Measurements from ENCODE around the gene SOHLH1.

Gene SOHLH1, protein sequence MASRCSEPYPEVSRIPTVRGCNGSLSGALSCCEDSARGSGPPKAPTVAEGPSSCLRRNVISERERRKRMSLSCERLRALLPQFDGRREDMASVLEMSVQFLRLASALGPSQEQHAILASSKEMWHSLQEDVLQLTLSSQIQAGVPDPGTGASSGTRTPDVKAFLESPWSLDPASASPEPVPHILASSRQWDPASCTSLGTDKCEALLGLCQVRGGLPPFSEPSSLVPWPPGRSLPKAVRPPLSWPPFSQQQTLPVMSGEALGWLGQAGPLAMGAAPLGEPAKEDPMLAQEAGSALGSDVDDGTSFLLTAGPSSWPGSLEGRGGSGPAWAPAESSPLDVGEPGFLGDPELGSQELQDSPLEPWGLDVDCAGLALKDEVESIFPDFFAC

DNA sequence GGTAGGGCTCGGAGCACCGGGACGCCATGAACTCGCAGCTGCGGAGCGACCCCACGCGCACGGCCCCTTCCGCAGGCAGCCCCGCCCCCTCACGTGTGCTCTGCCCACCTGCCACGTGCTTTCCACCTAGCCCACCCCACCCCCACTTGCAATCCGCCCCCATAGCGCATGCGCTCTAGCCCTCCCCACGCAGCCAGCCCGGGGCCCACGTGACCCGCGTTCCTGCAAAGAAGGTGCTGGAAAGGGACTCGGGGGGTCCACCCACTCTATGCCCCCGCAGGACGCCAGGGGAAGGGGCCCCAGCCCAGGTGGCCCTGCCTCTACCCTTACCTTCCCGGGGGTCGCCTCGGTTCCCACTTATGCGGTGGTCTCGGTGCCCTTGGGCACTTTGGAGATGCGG lies at the start of gene SOHLH1:
Gene SOHLH1, minus strand, starts transcription at position 42 of the 400 bp plus-strand sequence. Its CDS starts 14 bp downstream, at position 28.
- Mint-ChIP-seq H3K4me3 (no peak within 1 kb of the TSS), H3K4me1 (ENCODE audit: low read depth) (no peaks in the 10 kb centered on the region), H3K9me3 (no peaks in the 10 kb centered on the region), H3K27me3 (ENCODE audit: low read depth) (no peaks in the 10 kb centered on the region), H3K27ac (no peak within 1 kb of the TSS), H3K36me3 (ENCODE audit: low read depth) (no peaks in the 10 kb centered on the region)

DNA sequence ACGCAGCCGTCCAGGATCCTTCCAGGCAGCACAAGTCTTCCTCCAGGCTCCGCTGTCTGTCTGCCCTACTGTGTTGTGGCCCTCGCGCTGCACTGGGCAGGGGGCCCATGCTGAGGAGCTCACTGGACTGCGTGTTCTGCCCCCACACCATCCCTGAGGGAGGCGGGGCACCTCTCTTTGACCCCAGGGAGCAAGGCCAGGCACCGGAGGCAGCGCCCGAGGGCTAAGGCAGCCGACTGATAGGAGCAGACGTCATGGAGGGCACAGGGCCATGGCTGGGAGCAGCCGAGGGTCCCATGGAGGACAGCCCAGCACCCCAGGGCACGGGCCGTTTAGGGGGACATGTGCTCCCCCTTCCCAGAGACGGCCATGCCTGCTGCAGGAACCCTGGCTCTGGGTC lies 49.4 kb upstream of the SOHLH1 start:
- no peaks in the 10 kb centered on the region for H3K27me3 Mint-ChIP-seq (ENCODE audit: low read depth)
- H3K36me3 Mint-ChIP-seq (ENCODE audit: low read depth): no peaks in the 10 kb centered on the region
- H3K27ac Mint-ChIP-seq: no peak overlapping the region
- H3K4me3 Mint-ChIP-seq: no peak overlapping the region
- no peaks in the 10 kb centered on the region for H3K4me1 Mint-ChIP-seq (ENCODE audit: low read depth)
- H3K9me3 Mint-ChIP-seq: no peaks in the 10 kb centered on the region

DNA sequence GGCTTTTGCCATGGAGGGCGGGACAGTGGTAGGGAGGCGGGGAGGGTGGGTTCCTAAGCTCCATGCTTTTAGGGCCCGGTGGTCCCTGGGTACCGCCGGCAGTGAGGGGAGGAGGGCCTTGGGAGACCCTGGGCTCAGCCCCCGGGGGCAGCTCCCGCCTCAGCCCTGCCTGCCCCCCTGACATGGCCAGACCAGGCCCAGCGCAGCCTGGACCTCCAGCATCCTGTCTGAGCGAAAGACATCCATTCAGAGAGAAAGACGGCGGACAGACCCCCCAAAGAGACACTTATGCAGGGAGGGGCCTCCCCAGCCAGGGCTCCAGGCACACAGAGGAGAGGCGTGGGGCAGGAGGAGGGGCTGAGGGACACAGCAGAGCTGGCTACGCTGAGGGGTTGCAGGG lies 48.0 kb upstream of the SOHLH1 start:
- H3K4me3 Mint-ChIP-seq: no peak overlapping the region
- no peaks in the 10 kb centered on the region for H3K4me1 Mint-ChIP-seq (ENCODE audit: low read depth)
- no peaks in the 10 kb centered on the region for H3K9me3 Mint-ChIP-seq
- no peak overlapping the region for H3K27ac Mint-ChIP-seq
- no peaks in the 10 kb centered on the region for H3K27me3 Mint-ChIP-seq (ENCODE audit: low read depth)
- H3K36me3 Mint-ChIP-seq (ENCODE audit: low read depth): no peaks in the 10 kb centered on the region

DNA sequence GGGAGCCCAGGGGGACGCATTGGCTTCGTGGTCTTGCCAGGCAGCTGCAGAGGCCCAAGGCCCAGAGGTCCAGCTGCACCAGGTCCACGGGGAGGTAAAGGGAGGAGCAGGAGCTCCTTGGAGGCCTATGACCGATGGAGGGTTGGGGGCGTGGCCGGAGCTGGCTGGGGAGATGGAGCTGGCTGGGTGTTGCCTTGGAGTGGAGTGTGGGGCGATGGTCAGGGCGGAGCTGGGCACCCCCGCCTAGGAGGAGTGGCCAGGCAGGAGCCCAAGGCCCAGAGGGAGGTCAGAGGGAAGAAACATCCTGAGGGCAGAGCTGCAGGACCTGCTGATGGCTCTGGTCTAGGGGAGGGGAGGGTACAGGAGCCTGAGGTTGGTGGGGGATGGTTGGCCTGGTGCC lies 47.3 kb upstream of the SOHLH1 start:
- H3K9me3 Mint-ChIP-seq: no peaks in the 10 kb centered on the region
- no peak overlapping the region for H3K4me3 Mint-ChIP-seq
- no peaks in the 10 kb centered on the region for H3K4me1 Mint-ChIP-seq (ENCODE audit: low read depth)
- H3K36me3 Mint-ChIP-seq (ENCODE audit: low read depth): no peaks in the 10 kb centered on the region
- no peak overlapping the region for H3K27ac Mint-ChIP-seq
- no peaks in the 10 kb centered on the region for H3K27me3 Mint-ChIP-seq (ENCODE audit: low read depth)

DNA sequence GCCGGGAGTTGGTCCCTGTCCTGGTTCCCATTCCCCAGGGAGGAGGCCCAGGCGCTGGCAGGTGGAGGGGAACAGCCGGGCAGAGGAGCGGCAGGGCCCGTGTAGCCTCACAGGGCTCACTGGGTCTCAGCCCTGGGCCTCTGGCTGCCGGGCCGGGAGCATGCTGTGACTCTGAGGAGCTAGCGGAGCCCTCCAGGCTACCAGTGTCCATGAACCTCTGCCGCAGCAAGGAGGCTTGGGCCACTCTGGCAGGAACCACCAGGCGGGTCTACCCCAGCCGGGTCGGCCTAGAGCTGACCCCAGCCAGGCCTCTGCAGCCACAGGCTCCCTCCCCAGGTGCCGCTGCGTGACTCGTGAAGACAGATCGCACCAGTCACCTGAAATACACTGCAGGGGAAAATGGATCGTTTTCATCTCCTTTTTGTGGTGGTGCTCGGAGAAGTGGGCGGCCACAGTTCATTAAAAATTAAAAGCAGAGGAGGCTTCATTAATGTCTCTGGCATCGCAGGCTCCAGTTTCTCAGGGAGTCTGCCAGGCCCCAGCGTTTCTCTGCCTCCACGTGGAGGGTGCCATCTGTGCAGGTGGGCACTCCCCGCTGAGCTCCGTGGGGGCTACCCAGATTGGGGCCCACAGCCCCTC lies 46.5 kb upstream of the SOHLH1 start:
- no peak overlapping the region for H3K27ac Mint-ChIP-seq
- no peaks in the 10 kb centered on the region for H3K36me3 Mint-ChIP-seq (ENCODE audit: low read depth)
- no peaks in the 10 kb centered on the region for H3K27me3 Mint-ChIP-seq (ENCODE audit: low read depth)
- no peak overlapping the region for H3K4me3 Mint-ChIP-seq
- H3K4me1 Mint-ChIP-seq (ENCODE audit: low read depth): no peaks in the 10 kb centered on the region
- no peaks in the 10 kb centered on the region for H3K9me3 Mint-ChIP-seq

DNA sequence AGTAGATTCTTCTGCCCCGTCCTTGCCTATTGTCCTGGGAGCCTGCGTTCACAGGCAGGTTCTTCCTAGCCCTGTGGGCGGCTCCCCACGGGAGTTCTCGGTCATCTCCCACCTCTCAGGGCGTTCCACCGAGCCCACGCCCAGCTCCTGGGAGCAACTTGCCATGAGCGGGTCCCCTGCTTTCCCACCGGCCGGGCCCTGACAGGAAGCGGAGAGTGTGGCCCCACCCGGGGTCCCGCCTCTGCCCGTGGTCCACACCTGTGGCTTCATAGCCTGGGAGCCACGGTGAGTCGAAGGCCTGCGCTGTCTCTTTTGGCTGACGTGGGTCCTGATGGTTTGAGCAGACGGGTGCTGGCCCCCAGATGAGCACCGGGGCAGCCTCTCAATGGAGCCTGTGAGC lies 45.9 kb upstream of the SOHLH1 start:
- no peaks in the 10 kb centered on the region for H3K27me3 Mint-ChIP-seq (ENCODE audit: low read depth)
- H3K27ac Mint-ChIP-seq: no peak overlapping the region
- no peaks in the 10 kb centered on the region for H3K4me1 Mint-ChIP-seq (ENCODE audit: low read depth)
- no peak overlapping the region for H3K4me3 Mint-ChIP-seq
- no peaks in the 10 kb centered on the region for H3K36me3 Mint-ChIP-seq (ENCODE audit: low read depth)
- no peaks in the 10 kb centered on the region for H3K9me3 Mint-ChIP-seq

DNA sequence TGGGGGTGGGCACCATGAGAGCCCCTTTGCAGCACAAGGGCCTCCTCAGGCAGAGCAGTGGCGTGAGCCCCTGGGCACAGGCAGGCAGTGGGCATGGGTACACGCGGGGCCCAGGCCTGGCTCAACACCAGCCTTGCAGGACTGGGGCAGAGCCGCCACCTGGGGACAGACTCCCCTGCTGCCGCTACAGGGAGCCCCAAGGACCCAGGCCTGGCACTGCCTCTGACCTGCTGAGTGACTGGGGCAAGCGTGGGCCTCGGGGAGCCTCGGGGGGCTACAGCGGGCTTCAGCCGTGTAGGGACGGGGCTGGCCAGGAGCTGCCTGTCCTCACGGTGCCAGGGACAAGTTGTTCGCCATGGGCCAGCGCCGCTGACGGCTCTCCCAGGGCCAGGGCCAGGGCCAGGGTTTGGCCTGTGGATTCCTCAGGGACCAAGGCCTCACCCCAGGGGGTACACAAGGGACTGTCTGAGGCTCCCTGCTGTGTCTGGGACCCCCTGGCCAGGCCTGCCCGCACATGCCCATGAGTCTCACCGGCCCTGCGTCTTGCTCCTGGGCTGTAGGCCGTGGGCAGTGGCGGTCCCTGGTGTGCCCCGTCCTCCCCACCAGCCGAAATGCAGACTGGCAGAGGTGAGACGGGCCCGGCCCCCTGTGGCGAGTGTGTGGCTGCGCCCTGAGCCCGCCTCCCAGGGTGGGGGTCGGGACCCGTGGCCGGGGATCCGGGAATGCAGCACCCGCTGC lies 45.2 kb upstream of the SOHLH1 start:
- H3K9me3 Mint-ChIP-seq: no peaks in the 10 kb centered on the region
- H3K4me3 Mint-ChIP-seq: no peak overlapping the region
- no peaks in the 10 kb centered on the region for H3K4me1 Mint-ChIP-seq (ENCODE audit: low read depth)
- H3K27me3 Mint-ChIP-seq (ENCODE audit: low read depth): no peaks in the 10 kb centered on the region
- H3K27ac Mint-ChIP-seq: no peak overlapping the region
- no peaks in the 10 kb centered on the region for H3K36me3 Mint-ChIP-seq (ENCODE audit: low read depth)

DNA sequence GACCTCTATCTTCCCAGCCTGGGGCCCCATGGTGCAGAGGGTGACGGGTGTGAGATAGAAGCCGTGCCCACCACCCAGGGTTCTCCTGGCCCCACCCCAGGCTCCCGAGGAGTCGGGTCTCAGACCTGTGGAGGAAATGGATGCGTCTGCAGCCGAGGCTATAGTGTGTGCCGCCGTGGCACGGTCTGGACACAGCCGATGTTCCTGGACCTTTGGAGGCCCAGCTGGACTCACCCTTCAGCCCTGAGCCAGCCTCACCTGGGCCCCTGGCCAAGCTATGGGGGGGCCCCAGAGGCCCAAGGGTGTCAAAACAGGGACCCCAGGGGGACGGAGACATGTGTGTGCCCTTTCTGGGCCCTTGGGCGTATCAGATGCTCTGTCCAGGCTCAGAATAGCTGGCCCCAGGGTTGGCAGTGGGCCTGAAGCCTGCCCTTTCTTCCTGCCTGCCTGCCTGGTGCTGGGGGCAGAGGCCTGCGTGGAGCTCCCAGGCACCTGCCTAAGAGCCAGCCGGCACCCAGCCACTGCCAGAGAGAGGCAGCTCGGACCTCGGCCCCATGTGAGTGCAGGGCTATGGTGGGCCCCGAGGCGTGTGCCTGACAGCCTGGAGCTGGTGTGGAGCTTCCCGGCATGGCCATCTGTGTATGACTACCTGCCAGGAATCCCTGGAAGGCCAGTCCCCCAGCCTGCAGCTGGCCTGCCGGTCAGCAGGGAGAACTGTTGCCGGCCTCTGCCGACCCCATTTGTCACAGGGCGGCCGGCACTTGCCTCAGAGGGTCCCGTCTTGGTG lies 44.5 kb upstream of the SOHLH1 start:
- no peaks in the 10 kb centered on the region for H3K4me1 Mint-ChIP-seq (ENCODE audit: low read depth)
- H3K4me3 Mint-ChIP-seq: no peak overlapping the region
- H3K36me3 Mint-ChIP-seq (ENCODE audit: low read depth): no peaks in the 10 kb centered on the region
- no peaks in the 10 kb centered on the region for H3K27me3 Mint-ChIP-seq (ENCODE audit: low read depth)
- H3K27ac Mint-ChIP-seq: no peak overlapping the region
- H3K9me3 Mint-ChIP-seq: no peaks in the 10 kb centered on the region

DNA sequence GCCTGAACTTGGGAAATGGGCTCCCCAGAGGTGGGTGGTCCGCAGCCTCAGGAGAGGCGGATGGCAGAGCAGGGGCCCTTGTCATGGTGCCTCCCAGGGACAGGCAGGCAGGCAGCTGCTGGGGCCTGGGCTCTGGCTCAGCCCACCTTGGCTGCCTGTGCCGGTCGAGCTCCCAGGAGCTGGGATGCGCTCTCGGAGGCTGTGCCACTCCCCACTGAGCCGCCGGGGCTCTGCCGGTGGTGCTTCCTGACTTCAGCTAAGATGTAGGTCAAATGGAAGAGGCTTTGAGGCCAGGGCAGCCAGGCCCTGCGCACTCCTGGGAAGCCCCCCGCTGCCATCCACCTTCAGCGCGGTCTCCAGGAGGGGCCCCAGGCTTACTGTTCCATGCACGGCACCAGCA lies 43.7 kb upstream of the SOHLH1 start:
- no peak overlapping the region for H3K27ac Mint-ChIP-seq
- no peaks in the 10 kb centered on the region for H3K27me3 Mint-ChIP-seq (ENCODE audit: low read depth)
- H3K9me3 Mint-ChIP-seq: no peaks in the 10 kb centered on the region
- H3K36me3 Mint-ChIP-seq (ENCODE audit: low read depth): no peaks in the 10 kb centered on the region
- H3K4me1 Mint-ChIP-seq (ENCODE audit: low read depth): no peaks in the 10 kb centered on the region
- H3K4me3 Mint-ChIP-seq: no peak overlapping the region

DNA sequence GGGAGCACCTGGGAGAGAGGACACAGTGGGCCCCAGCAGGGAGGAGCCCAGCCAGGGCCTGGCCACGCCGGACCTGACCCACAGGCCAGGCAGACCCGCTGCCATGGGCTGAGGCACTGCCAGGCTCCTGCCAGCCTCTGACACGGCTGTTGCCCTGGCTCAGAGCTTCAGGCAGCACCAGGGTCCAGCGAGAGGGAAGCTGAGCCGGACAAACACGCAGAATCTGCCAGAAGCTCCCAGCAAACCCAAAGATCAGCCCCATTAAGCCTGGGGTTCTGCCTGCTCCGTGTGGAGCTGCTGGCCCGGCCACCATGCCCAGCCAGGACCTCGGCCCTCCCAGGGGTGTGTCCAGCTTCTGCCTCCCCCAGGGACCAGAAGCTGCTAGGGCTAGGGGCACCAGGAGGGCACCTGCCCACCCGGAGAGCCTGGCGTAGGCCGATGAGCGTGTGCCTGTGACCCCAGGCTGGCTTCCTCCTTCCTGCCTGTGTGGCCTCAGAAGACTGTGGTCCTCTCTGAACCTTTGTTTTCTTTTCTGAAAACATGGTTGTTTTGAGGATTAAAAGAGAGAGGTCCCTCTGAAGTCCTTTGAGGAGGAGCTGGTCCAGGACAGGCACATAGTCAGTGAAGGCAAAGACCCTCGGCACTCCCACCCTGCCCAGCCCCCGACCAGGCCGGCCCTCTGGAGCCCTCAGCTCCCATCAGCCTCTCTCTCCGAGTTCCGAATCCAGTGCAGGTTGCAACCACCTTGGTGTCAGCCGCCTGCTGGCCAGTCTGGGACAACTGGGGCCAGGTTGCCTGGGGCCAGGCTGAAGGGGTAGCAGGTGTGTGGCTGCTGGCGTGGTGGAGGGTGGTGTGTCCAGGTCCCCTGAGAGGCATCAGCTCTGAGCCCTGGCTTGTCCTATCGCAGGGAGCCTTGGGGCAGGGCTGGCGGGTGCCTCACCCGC lies 42.3 kb upstream of the SOHLH1 start:
- Mint-ChIP-seq H3K36me3 (ENCODE audit: low read depth) (no peaks in the 10 kb centered on the region), H3K27ac (no peak overlapping the region), H3K27me3 (ENCODE audit: low read depth) (peaks cover 4% of the 10 kb centered on the region), H3K9me3 (no peaks in the 10 kb centered on the region), H3K4me1 (ENCODE audit: low read depth) (no peaks in the 10 kb centered on the region), H3K4me3 (no peak overlapping the region)

DNA sequence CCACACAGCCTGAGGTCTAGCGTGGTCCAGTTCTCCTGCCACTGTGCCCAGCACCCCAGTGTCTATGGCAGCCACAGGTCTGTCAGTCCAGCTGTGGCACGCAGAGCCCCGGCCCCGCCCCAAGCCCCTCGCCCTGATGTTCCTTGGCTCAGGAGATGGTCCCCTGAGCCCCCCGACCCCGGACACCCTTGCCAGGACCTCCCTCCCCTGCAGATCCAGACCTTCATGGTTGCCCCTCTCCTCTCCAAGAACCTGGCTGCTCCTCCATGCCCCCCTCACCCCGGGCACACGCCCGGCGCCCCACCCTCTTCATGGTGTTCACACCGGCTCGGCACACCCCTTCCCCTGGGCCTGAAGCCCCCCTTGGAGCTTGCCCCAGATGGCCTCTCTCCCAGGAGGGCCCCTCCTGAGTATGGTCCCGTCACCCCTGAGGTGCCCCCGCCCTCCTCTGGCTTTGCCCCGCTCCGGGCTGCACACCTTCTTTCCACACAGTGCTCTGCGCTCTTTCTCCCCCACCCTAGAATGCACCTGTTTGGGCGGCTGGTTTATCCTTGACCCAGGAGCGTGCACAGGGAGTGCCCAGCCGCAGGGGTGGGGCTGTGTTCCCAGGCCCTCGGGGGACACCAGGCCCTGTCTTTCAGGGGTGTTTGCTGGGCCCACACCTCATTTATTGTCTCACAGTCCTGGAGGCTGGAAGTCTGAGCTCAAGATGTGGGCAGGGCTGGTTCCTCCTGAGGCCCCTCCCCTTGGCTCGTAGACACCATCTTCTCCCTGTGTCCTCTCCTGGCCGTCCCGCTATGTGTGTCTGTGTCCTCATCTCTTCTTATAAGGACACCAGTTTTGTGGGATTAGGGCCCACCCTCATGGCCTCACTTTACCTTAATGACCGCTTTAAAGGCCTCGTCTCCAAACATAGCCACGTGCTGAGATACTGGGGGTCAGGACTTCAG lies 40.3 kb upstream of the SOHLH1 start:
- no peaks in the 10 kb centered on the region for H3K4me1 Mint-ChIP-seq (ENCODE audit: low read depth)
- H3K4me3 Mint-ChIP-seq: no peak overlapping the region
- no peaks in the 10 kb centered on the region for H3K36me3 Mint-ChIP-seq (ENCODE audit: low read depth)
- H3K27ac Mint-ChIP-seq: no peak overlapping the region
- H3K27me3 Mint-ChIP-seq (ENCODE audit: low read depth): peaks cover 4% of the 10 kb centered on the region
- H3K9me3 Mint-ChIP-seq: no peaks in the 10 kb centered on the region

DNA sequence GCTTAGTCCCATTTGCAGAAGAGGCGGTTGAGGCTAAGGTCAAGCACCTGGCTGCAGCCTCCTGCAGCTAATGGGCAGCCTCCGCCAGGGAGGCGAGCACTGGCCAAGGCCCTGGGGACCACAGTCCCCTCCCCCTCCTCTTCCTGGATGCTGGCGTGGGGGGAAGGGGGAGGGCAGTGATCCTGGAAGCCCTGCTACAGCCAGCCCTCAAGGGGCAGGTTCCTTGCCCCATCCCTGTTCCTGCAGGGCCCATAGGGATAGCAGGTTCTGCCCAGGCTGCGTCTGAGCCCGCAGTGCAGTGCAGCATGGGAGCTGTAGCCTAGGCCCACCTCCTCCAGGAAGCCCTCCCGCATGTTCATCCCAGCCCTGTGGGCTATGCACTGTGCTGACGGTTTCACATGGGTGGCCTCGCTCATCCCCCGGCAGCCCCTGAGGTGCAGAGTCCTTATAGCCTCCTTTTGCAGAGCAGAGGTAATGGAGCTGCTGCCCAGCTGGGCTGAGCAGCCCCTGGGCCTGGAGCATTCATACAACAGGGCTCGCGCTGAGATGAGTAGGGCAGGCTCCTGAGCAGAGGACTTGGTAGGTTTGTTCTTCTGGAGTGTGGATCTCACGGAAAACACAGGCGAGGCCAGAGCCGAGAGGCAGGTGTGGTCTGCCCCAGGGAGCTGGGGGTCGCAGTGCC lies 38.7 kb upstream of the SOHLH1 start:
- Mint-ChIP-seq H3K9me3 (no peaks in the 10 kb centered on the region), H3K36me3 (ENCODE audit: low read depth) (no peaks in the 10 kb centered on the region), H3K27me3 (ENCODE audit: low read depth) (peaks cover 4% of the 10 kb centered on the region), H3K4me3 (no peak overlapping the region), H3K27ac (no peak overlapping the region), H3K4me1 (ENCODE audit: low read depth) (no peaks in the 10 kb centered on the region)
